HG02763 (cell line): ENCODE results near the gene FUT4.
"Not testable (repeated sequence)": the region's sequence is repeated elsewhere in the genome, so short reads cannot be mapped to it uniquely, and the experiment has no call there.

Experiments used
- ATAC-seq: cut with Tn5 transposase; IDR thresholded peaks from one replicate; pipeline ENCODE4 v1.9.1; 2021; ENCODE audit warnings: mild to moderate bottlenecking, moderate library complexity; ENCODE audit not compliant: unreplicated experiment

FUT4 gene

DNA sequence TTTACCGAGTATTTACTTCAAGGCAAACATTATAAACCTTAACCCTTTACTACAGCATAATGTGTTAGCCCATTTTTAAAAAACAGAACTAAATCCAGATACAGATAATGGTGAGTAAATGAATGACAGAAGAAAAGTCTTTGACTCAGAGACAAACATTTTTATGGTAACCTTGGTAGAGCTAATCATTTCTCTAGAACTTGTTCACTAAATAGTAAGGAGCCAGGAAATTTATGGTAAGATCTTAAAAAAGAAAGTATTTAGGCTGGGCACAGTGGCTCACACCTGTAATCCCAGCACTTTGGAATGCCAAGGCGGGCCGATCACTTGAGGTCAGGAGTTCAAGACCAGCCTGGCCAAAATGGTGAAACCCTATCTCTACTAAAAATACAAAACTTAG lies 11.5 kb upstream of the FUT4 start:
- no peak for ATAC-seq

- no peak for ATAC-seq
Observed at GRCh38 chr11:94533206-94533605, 10.5 kb upstream of the FUT4 start.

GRCh38 chr11:94533696-94534630 lies 9.8 kb upstream of the FUT4 start:
- ATAC-seq: no peak

DNA sequence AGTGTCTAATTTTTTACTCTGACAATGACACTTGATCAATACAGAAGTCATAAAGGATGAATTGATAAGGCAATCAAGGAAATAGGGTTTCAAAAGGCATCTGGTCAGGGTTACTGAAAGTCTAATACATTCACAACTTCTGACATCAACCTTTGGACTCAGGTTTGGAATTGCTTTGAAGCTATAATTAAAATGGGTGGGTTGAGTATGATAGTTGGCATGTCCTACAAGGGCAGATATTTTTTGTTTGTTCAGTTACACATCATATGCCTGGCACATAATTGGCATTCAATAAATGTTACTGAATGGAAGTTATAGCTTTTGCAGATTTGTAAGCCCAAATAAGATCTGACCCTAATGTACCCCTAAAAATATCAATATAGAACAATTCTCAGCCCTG lies 7.3 kb upstream of the FUT4 start:
- no peak for ATAC-seq

DNA sequence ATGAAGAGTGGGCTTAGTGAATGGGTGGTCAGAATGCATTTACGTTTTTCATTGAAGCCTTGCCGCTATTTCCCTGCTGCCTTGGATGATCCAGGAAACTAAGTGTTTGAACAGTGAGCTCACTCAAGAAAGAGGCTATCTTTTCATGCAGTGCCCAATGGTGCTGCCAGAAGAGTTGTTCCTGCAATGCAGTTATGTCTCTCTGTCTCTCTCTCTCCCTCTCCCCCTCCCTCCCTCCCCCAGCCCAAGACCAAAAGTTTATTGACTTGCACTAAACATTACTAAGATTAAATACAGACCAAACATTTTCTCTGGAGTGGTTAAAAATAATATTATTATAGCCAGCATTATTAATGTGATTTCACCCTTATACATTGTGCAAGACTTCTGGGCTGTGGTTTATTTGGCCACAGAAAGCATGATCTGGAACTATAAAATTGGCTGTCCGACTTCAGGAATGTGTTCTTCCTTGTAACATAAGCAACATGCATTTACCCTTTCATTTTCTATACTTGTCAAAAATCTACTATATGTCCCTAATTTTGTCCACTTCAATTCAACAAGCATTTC lies 6.6 kb upstream of the FUT4 start:
- no peak for ATAC-seq

DNA sequence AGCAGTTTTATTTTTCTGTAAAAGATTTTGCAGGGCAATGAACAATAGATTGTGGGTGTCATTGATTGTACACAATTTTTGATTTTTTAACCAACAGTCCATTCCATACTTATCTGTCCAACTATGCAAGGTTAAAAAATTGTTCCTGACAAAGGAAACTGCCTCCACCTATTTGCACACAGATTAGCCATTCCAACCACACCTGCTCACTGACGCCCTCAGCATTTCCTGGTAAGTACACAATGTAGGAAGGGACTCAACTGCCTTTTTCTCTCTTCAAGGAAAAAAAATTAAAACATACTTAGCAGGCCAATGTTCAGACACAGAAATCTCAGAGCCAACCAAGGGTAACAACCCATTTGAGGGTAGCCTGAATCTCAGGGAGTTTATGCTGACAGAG lies 4.3 kb upstream of the FUT4 start:
- no peak for ATAC-seq

- no peak for ATAC-seq
Observed at GRCh38 chr11:94544646-94545263, 1.0 kb downstream of the FUT4 start.

DNA sequence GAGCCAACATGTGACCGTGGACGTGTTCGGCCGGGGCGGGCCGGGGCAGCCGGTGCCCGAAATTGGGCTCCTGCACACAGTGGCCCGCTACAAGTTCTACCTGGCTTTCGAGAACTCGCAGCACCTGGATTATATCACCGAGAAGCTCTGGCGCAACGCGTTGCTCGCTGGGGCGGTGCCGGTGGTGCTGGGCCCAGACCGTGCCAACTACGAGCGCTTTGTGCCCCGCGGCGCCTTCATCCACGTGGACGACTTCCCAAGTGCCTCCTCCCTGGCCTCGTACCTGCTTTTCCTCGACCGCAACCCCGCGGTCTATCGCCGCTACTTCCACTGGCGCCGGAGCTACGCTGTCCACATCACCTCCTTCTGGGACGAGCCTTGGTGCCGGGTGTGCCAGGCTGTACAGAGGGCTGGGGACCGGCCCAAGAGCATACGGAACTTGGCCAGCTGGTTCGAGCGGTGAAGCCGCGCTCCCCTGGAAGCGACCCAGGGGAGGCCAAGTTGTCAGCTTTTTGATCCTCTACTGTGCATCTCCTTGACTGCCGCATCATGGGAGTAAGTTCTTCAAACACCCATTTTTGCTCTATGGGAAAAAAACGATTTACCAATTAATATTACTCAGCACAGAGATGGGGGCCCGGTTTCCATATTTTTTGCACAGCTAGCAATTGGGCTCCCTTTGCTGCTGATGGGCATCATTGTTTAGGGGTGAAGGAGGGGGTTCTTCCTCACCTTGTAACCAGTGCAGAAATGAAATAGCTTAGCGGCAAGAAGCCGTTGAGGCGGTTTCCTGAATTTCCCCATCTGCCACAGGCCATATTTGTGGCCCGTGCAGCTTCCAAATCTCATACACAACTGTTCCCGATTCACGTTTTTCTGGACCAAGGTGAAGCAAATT lies 1.8 kb downstream of the FUT4 start:
- ATAC-seq: no peak

DNA sequence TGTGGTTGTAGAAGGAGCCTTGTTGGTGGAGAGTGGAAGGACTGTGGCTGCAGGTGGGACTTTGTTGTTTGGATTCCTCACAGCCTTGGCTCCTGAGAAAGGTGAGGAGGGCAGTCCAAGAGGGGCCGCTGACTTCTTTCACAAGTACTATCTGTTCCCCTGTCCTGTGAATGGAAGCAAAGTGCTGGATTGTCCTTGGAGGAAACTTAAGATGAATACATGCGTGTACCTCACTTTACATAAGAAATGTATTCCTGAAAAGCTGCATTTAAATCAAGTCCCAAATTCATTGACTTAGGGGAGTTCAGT lies 2.4 kb downstream of the FUT4 start:
- no peak for ATAC-seq

GRCh38 chr11:94546886-94547285 lies 3.2 kb downstream of the FUT4 start:
- no peak for ATAC-seq

- ATAC-seq: no peak
Observed at GRCh38 chr11:94549146-94549545, 5.4 kb downstream of the FUT4 start.

DNA sequence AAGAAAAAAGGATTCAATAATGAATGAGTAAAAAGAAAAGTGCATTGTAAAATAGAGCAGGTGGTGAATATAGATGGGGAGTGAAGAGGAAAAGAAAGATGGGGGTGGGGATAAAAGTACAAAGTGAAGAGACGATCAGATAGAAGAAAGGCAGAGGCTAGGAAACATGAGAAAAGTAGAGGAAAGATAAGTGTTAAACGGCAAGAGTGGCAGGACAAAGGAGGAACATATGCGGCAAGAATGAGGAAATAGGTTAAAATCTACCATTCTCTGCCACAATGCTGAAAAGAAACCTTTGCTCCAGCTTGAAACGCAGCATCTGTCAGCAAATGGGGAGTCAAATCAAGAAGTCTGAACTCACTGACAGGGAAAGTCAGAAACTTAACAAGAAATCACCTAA lies 6.8 kb downstream of the FUT4 start:
- no peak for ATAC-seq

DNA sequence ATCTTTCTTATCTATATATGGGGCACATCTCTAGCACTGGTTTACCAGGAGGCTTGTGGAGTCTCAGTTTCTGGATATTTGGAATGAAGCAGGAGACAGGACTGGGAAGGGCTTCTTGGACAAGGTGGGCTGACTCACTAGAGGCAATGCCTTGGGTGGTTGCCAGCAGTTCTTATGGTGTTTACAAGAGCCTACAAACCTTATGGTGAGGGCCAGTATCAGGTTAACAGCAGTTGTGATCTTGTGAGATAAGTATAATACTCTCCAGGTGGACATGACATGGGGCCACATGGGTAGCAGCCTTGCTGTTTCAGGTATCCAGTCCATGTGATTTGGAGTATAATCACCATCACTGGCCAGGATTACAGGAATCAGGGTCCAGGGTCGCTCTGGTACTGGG lies 10.2 kb downstream of the FUT4 start:
- ATAC-seq: no peak

DNA sequence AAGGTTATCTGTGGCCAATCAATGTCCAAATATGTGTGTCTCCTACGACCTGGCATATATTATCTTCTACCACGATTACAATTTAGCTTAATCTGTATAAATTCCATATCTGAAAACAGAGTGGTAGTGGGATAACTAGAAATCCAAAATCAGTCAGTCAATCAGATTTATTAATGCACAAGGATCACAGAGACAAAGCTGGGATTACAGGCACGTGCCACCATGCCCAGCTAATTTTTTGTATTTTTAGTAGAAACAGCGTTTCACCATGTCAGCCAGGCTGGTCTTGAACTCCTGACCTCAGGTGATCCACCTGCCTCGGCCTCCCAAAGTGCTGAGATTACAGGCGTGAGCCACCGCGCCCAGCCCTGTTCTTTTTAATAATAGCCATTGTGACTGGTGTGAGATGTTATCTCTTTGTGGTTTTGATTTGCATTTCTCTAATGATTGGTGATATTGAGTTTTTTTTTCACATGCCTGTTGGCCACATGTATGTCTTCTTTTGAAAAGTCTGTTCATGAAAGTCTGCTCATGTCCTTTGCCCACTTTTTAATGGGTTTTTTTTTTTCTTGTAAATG lies 12.1 kb downstream of the FUT4 start:
- not testable (repeated sequence) for ATAC-seq

- ATAC-seq: no peak
Observed at GRCh38 chr11:94557421-94557820, 13.7 kb downstream of the FUT4 start.

GRCh38 chr11:94557992-94558391 lies 14.3 kb downstream of the FUT4 start:
- ATAC-seq: no peak

GRCh38 chr11:94558468-94558867 lies 14.7 kb downstream of the FUT4 start:
- no peak for ATAC-seq

GRCh38 chr11:94558932-94559331 lies 15.2 kb downstream of the FUT4 start:
- ATAC-seq: no peak

- no peak for ATAC-seq
Observed at GRCh38 chr11:94559361-94559760, 15.6 kb downstream of the FUT4 start.

DNA sequence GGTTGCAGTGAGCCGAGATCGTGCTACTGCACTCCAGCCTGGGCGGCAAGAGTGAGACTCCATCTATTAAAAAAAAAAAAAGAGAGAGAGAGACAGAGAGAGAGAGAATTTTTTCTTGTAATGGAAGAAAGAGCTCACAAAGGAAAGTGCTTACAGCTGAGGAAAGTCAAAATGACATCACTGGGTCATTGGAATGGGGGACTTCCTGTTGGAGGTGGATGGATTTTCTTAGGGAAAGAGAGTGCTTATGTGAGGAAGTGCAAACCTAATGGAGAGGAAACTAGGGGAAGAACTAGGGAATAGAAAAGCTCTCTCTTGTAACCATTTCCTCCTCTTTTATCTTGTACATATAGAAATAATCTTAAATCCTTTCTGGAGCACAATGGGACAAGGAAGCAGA lies 17.1 kb downstream of the FUT4 start:
- ATAC-seq: no peak
